ENCODE data around the gene NRG2.

DNA sequence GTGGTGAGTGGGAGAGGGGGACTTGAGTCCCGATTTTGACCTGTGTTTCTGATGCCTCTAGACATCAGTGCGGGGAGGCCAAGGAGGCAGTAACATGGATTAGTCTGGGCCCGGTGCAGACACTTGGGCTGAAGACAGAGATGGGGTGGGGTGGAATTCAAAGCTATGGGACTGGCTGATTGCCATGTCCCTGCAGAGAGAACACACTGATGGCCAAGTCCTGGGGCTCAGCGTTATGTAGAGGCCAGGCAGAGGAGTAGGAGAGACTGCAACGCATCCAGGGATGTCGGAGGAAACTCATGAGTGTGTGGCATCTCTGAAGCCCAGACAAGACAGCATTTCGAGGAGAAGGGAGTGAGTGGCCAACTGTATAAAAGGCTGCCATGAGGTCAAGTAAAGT is 217.4 kb downstream of the NRG2 start:
- TF ChIP-seq, protein P1, sequence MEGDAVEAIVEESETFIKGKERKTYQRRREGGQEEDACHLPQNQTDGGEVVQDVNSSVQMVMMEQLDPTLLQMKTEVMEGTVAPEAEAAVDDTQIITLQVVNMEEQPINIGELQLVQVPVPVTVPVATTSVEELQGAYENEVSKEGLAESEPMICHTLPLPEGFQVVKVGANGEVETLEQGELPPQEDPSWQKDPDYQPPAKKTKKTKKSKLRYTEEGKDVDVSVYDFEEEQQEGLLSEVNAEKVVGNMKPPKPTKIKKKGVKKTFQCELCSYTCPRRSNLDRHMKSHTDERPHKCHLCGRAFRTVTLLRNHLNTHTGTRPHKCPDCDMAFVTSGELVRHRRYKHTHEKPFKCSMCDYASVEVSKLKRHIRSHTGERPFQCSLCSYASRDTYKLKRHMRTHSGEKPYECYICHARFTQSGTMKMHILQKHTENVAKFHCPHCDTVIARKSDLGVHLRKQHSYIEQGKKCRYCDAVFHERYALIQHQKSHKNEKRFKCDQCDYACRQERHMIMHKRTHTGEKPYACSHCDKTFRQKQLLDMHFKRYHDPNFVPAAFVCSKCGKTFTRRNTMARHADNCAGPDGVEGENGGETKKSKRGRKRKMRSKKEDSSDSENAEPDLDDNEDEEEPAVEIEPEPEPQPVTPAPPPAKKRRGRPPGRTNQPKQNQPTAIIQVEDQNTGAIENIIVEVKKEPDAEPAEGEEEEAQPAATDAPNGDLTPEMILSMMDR (IDR thresholded peaks at IDR 0.05; ENCODE audit: low read depth, low read length, poor library complexity, severe bottlenecking), result no peak
- no peak for TF ChIP-seq EZH2phosphoT487 (IDR thresholded peaks at IDR 0.05; ENCODE audit: borderline replicate concordance, low read length)
